HG02759 (cell line): ENCODE measurements around the gene ATP6V1B1.

Experiments used
- ATAC-seq: cut with Tn5 transposase; IDR thresholded peaks from one replicate; pipeline ENCODE4 v1.9.1; 2021; ENCODE audit warnings: mild to moderate bottlenecking, moderate library complexity; ENCODE audit not compliant: unreplicated experiment

Gene ATP6V1B1

DNA sequence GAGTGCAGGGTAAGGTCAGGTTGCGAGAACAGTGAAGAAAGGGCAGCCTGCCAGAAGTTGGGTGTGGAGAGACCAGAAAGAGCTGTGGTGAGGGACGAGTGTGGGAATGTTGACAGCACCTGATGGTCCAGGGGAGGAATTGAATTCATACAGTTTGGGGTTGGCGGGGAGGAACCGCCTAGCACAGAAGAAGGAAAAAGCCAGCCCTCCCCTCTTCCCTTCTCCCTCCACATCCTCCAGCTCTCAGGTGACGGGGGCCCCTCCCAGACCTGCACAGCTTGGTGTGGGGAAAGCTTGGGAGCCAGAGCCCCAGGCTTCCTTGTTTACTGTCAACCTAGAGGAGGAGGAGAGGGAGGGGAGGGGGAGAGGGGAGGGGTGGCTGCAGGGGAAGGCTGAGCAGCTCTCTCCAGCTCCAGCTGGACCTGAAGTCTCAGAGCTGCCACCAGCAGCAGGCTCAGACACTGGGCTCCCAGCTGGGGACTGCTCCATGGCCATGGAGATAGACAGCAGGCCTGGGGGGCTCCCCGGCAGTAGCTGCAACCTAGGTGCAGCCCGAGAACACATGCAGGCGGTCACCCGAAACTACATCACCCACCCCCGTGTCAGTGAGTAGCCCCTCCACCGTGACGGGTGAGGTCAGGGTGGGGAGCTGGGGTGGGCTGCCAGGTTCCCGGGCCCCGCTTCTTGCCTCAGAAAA lies at the start of gene ATP6V1B1:
Gene ATP6V1B1, plus strand, starts transcription at position 433 of the 697 bp plus-strand sequence. Its CDS starts 55 bp downstream, at position 488.
- no peak for ATAC-seq

DNA sequence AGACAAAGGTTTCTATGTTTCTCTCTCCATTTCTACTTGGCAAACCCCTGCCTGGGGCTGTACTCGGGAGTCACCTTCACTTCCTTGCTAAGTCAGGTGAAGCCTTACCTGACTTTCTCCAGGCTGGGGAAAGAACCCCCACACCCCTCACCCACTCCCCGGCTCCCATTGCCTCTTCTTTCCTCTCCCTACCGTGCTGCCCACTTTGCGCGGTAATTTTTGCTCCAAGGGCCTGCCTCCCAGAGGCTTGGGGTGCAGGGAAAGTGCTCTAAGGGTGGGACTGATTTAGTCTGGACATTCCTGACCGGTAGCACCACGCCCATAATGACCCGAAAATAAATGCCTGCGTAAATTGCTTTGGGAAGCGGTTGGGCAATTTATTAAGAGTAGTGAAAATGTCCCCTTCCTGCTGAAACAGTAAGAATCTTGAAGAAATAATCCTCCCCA lies 49.1 kb upstream of the ATP6V1B1 start:
- no peak for ATAC-seq

DNA sequence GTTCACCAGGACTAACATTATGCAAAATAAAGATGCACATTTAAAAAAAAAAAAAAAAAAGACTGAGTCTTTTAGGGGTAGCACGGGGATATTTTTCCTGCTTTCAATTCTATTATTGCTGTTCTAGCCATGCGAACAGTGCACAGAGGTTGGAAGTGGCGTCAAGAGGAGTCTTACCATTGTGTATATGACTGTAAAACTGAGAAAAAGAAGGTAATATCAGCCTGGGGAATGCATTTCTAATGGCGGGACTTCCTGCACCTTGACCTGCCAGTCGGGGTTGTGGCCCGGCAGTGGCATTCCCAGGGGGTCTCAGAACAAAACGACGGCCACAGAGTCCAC lies 48.5 kb upstream of the ATP6V1B1 start:
- no peak for ATAC-seq

DNA sequence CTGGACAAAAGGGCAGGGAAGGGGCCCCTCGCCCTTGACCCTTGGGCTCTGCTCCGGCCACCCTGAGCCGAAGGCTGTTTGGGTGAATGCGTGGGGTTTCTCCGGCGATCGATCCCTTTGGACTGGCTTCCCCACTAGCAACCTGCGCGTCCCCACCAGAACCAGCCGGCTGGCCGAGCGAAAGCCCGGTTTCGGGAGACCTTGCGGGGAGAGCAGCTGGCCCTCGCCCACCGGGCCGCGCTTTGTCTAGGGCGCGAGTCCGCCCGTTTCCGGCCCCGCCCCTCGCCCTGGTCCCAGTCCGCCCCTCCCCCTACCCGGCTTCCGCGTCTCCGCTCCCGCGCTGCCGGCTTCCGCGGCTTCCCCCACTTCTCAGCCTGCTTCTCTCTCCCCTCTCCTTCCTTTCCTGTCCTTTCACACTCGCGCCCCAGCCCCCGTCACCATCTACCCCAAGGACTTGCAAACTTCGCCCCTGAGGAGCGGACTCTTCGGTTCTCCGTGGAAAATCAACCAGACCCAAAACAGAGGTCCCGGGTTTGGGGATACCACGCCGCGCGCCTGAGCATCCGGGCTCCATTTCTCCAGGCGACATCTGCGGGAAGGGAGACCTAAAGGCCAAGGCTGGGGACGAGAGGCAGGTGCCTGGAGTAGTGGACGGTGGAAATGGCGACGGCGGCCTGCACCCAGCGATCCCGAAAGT lies 48.0 kb upstream of the ATP6V1B1 start:
- no peak for ATAC-seq

DNA sequence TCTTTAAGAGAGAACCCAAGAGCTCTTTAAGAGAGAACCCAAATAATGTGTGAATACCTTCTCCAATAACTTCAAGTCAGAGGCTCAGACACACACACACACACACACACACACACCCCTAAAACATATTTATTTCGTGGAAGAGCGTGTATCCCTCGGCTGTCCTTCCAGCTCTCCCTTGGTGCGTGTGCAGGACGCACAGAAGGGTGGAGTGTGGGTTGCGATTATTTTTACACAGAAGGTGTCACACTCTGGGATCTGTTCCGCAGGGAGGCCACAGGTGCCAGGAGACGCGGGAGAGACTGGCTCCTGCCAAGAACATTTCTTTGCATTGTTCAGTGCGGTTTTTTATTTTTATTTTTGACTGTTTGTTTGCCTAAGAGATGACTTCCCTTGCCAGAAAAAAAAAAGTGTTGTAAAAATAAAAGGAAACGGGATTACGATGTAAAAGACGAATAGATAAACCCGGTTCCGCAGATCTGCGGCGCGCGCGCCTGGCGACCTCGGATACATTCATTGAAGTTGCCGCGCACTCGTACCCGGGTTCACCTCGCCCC lies 47.3 kb upstream of the ATP6V1B1 start:
- ATAC-seq: no peak

DNA sequence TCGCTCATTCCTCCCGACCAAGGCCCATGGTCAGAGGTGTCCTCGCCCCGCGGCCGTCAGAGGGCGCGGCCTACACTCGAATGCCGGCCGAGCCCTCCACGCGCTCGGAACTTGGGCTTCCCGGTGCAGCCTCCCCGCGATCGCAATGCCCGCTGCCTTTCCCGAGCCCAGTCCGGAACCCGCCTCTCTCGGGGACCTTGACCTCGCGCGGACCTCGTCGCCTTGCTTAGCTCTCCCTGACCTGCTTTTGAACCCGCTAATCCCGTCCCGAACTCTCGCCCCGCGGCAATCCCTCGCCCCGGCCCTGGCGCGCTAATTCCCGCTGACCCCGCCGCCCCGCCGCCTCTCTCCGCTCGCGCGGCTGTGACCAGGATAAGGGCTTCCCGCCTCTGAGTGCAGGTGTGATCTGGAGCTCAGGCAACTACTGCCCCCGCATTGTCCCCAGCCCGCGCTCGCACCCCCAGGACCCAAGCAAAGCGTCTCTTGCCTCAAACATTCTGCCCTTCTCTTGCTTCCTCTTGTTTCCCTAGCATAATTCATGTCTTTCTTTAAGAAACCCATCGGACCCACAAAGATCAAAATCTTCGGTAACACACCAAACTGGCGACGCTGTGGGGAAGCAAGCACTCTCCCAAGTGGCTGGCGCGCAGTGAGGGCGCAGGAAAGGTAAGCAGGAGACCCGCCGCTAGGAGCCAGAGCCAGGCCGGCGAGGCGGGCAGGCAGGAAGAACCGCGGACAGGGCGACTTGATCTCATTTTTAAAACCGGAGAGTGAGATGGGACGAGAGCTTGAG lies 46.6 kb upstream of the ATP6V1B1 start:
- ATAC-seq: no peak

DNA sequence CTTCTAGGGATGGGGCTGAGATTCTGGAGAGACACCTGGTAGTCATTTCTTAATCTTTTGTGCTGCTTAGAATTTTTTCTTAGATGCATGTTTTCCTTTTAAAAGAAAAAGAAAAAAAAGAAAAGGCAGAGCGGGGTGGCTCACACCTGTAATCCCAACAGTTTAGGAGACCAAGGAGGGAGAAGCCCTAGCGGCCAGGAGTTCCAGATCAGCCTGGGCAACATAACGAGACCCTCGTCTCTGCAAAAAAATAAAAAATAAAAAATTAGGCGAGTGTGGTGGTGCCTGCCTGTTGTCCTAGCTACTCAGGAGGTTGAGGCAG lies 46.0 kb upstream of the ATP6V1B1 start:
- no peak for ATAC-seq

DNA sequence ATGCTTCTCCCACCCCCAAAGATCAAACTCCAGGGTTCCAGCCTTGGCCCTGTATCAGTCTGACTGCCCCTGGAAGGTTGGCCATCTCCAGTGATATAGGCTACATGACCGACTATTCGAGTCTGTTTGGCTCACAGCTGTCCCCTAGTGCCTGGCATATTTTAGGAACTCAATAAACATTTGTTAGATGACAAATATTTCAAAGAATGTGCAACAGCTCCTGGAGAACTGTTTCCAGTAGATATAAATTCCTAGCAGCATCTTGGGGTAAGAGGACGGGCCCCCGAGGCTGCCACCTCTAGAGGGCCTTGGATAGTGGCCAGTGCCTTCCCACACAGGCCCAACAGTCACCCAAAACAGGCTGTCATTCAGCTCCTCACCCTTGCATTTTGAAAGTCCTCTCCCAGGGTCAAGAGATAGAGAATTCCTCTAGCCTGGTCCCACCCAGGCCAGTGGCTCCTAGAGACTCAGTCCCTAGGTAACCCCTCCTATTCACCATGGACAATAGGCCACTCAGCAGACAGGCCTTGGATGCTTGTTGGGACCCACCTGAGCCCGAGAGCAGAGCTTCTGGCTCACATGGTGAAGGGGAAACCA lies 45.1 kb upstream of the ATP6V1B1 start:
- ATAC-seq: no peak

DNA sequence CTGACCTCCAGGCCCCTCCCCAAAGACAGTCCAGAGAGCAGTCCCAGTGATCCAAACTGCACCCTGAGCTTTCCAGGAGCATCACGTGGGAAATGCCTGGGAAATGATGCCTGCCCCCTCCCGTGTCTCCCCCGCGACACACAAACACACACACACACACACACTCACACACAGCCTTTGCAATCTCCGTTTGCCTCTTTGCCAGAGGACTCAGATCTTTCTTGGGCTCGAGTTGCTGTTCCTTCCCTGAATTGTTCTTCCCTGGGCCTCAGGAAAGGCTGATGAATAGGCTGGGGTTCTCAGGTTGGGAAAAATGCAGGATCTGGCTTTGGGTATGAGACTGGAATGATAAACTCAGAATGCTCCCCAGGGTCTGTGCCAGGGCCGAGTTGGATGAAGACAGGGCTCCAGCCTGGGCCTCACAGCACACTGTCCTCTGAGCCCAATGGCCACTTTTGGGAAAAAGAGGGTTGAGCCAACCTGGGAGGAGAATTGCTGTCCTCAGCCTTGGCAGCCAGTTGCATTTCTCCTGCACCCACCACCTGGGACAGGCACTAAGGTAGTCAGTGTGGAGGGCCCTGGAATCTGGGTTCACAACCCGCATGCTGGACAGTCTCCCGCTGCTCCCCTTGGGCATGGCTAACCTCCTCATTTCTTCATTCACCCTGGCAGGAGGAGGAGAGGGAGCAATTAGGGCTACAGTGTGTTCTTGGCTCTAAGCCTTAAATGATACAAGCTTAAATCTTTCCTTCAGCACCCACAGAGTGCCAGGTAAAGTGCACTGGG lies 43.9 kb upstream of the ATP6V1B1 start:
- no peak for ATAC-seq

DNA sequence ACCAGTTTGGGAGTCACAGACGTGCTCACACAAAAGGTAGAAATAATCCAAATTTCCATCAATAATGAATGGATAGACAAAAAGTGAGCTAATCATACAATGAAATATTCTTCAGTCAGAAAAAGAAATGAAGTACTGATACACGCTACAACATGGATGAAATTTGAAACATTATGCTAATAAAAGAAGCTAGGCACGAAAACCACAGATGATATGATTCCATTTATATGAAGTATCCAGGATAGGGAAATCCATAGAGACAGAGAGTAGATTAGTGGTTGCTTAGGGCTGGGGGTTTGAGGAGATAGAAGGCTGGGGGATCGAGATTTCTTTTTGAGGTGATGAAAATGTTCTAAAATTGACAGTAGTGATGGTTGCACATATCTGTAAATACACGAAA lies 43.0 kb upstream of the ATP6V1B1 start:
- no peak for ATAC-seq

DNA sequence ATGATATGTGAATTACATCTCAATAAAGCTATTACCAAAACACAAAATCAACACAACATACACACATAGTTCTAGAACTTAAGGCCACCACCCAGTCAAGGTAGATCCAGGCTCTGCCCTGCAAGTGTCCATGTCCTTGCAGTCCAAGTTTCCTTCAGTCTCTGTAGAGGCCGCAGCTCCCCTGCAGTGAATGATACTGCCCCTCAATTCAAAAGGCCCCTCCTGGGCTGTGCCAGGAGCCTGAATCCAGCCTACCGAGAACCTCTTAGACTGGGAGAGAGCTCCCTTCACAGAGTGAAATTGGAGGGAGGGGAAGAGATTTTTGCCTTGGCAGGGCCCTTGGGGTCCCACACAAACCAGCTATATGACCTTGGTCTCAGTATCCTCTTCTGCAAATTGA lies 42.5 kb upstream of the ATP6V1B1 start:
- no peak for ATAC-seq

DNA sequence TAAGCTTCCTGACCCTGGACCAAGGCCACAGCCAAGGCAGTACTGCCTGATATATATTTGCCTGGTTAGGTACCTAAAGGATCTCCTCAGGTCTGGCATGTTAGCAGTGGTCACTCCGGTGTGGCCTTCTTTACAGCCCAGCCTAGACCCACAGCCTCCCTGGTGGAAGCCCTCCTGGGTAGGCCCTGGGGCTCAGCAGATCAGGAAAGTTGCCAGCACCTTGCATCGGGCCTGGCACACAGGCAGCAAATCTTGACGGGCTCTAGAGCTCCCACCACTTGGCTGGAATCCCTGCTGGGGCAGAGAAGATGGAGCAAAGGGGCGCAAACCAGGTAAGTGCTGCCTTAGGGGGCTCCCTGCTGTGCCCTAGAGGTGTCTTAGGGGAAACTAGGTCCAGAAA lies 40.9 kb upstream of the ATP6V1B1 start:
- no peak for ATAC-seq

DNA sequence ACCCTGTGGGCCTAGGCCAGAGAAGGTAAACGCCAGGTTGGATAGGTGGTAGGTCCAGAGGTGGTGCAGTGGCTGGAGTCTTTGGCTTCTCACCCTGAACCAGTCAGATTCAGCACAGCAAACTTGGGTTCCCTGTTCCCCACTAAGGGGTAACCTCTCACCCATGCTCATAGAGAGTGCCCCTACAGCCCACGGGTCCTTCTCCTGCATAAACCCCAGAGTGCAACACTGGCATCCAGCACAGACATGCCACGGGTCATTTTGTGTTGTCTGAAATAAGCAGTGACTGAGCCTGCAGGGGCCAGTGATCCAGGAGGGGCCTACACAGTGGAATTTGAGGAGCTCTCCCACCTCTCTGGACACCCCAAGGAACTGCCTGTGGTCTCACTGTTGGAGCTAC lies 40.5 kb upstream of the ATP6V1B1 start:
- no peak for ATAC-seq

DNA sequence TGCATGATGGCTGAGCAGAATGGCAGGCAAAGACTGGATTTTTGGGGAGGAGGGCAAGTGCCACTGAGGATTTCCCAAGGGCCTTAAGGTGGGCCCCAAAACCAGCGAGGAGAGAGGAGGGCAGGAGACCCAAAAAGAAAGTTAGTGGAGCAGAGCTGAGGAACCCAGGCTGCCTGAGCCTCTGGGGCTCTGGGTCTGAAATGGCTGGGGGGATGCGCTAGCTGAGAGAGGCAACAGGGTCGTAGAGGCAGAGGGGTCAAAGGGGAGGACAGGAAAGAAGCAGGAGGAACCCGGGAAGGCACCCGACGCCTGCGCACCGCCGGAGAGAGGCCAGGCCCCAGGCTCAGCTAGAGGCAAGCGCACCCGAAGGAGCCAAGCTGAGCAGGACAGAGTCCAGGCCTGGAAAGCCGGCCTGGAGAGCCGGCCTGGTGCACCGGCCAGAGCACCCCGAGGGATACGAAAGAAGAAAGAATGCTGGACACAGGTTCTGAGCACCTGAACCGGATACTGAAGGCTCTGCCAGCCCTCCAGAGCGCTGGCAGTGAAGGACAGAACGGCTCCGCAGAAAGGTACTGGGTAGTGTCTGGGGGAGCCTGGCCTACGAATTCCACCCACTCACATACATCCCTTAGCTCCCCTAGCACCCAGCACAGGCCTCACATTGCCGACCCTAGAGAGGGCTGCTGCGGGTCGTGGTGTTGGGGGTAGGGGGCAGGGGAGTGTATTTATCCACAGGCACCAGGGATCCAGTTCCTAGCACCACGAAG lies 39.5 kb upstream of the ATP6V1B1 start:
- ATAC-seq: no peak

DNA sequence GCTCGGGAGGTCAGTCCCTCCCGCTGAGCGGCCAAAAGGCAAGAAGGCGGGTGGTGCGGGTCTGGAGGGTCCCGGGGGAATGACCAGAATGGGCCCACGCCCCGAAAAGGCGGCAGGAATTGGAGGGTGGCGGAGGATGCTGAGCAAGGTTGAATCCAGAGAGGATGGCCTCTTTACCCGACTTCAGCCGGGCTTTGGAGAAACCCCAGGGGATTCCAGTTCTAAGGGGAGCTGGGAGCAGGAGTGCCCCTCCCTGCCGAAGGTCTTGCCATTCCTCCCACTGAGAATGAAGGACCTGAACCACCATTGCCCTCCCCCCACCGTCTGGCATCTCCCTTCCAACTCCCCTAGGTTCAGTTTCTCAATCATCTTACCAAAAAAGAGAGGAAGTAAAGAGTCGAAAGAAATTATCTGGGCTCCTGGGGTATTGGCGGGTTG lies 38.9 kb upstream of the ATP6V1B1 start:
- no peak for ATAC-seq

DNA sequence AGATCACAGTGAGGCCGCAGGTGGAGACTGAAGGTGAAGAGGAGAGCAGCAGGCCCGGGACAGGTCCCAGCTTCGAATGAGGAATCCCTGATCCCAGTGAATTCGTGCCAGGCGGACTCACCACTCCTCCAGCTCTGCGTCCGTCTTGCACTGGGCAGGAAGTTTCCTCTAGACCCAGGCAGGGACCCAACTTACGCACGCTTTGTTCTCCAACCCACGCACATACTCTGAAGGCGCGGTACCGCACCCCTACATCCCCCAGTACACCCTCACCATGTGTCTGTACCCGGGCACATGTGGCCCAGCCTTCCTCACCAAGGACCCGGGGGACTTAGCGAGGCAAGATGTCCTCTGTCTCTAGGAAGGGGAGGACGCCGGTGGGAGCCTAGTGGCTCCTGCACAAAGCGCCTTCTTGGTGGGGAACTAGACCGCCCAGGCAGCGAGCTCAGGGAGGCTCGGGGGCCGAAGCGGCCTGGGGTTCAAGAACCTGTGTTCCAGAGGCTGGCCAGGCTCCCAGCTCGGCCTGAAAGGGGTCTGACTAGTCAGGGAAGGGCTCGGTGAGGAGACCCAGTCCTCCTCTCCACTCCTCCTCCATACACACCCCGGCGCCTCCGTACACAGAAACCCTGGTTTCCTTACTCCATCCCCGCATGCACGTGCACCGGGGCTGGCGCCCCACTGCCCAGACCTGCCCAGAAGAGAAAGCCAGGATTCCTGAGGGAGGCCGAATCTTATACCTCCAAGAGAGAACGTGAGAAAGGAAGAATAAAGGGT lies 38.3 kb upstream of the ATP6V1B1 start:
- no peak for ATAC-seq

DNA sequence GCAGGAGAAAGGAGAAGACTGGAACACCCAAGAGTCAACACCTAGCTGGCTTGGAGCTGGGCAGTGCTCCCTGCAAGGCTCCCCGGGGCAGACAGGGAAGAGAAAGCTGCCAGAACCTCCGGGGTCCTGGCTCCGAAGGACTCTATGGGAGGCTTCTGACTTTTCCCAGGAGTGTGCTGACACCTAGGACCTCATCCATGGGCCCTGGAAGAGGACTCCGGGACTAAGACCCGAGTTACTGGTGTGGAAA lies 37.8 kb upstream of the ATP6V1B1 start:
- ATAC-seq: no peak

DNA sequence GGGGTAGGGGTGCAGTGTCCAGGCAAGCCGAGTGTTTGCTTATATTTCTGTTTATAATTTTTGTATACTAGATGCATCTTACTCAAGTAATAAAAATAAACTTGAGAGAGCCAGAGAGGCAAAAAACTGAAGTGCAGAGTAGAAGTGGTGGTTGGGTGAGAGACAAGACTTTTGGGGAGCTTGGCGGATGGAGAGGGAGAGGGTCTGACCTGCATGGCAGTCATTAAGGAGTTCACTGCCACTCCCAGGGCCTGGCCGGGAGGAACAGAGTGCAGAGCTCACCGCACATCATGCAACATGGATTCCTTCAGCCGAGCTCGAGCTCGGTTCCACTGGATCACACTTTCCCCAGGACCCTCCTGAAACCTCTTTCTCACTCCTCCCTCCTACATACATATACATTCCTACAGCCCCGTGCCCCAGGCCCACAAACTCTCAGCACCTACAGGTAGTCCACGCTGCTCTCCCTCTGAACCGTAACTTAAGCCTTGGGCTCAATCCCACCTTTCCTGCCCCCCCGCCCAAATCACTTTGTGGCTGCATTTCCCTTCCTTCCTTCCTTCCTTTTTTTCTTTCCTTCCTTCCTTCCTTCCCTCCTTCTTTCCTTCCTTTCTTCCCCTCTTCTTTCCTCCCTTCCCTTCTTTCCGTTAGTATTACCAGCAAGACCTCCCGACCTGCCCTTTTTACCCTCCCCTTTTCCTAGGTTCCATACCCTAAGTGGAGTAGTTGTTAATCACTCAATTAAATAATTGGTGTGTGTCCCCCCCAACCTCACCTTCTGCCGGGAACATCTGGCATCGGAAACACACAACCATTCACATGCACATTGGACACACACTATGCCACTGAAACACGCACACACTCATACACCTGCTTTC lies 37.1 kb upstream of the ATP6V1B1 start:
- no peak for ATAC-seq
